GM18520 (cell line): ENCODE data around the gene GPR6.

Source experiments
- ATAC-seq: cut with Tn5 transposase; IDR thresholded peaks from one replicate; pipeline ENCODE4 v1.9.1; 2021; ENCODE audit not compliant: unreplicated experiment

Gene GPR6

DNA sequence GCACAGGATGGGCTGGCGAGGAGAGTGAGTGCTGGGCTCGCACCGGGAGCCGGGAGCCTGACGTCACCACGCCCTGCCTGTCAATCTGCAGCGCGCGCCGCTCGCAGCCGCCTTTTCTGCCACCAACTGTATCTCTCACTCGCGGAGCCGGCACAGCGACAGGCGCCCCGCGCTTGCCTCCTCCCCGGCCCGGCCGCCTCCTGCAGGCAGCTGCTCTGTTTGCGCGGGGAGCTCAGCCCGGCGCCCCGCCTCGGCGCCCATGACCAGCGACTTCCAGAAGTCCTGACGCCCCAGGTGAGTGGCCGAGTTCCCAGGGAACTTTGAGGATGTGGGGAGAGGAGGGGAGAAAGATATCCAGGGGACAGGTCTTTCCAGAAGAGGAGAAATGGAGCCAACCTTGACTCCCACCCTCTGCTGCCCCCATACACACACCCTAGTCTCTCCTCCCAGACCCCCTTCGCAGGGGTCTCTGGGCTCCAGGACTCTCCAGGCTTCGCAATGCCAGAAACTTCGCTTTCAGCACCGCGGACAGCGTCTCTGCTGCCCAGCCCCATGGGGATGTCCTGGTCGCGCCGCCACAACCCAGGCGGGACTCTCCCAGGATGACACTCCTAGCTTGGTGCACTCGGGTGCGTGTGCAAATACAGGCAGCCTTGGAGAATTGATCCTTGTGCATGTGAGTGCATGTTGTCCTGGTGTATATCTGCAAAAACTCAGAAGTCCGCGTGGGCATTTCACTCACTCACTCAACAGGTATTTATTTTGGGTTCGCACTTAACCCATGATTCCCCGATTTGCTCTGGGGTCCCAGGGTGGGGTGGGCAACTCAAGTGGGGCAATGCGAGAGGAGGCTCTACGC, at the start of gene GPR6:
Gene GPR6 (plus strand): TSS at position 138 of the 859 bp plus-strand sequence. CDS start 802 bp downstream, outside the sequence.
- ATAC-seq = no peak

- no peak for ATAC-seq
These were observed 43.8 kb upstream of the GPR6 start for GRCh38 chr6:109934293-109934692.

DNA sequence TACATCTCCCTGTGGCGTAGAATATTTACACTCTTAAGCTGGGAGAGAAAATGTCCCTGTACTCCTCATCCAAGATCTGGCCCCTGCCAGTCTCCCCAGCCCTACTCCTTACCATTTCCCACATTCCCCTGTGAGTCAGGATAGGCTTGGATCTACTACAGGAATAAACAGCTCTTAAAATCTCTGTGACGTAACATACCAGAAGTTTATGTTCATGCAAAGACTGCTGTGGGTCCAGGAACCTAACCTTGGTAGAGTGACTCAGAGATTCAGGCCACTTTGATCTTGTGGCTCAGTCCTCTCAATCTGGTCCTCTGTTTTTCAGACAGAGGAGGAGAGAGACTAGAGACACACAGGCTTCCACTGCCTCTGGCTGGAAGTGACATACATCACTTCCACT, 38.5 kb upstream of the GPR6 start:
- no peak for ATAC-seq

GRCh38 chr6:109944448-109944847, 33.7 kb upstream of the GPR6 start:
- no peak for ATAC-seq

- no peak for ATAC-seq
These were observed 33.0 kb upstream of the GPR6 start for GRCh38 chr6:109945091-109945490.

DNA sequence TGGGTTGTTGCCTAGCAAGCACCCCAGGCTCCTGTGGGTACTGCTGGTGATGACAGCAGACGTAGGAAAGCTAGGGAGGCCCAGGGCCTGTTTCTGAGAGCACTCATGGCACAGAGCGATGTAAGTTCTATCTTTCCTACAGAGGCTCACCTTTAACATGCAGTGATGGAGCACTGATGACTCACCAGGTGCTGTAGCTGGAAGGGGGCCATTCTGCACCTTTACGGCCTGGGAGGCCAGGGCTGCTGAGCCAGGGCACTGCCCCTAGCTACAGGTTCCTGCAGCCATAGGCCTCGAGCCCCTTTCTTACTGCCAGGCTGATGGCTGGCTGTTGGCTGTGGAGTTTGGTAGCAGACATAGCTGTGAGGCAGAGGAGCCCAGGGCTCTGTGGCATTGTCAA, 31.1 kb upstream of the GPR6 start:
- ATAC-seq = no peak

- ATAC-seq = no peak
These were observed 28.6 kb upstream of the GPR6 start for GRCh38 chr6:109949281-109950065.

- no peak for ATAC-seq
These were observed 22.6 kb upstream of the GPR6 start for GRCh38 chr6:109955491-109955890.

- no peak for ATAC-seq
These were observed 19.5 kb upstream of the GPR6 start for GRCh38 chr6:109958626-109959025.

- no peak for ATAC-seq
These were observed 16.5 kb upstream of the GPR6 start for GRCh38 chr6:109961611-109962041.

DNA sequence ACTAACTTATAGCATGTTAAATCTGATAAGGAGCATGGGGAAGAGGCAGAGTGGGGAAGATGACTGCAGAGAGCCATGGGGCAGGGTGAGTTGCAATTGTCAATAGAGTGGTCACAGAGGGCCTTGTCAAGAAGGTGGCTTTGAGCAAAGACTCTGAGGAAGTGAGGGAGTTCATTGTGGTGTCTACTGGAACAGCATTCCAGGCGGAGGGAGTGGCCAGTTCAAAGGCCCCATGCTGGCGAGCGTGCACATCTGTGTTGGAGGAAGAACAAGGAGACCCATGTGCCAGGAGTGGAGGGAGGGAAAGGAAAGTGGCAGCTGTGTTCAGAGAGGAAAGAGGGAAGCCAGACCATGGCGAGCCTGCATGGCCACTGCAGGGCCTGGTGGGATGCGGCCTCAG, 15.8 kb upstream of the GPR6 start:
- ATAC-seq = no peak

- ATAC-seq = no peak
These were observed 14.4 kb upstream of the GPR6 start for GRCh38 chr6:109963598-109964170.

DNA sequence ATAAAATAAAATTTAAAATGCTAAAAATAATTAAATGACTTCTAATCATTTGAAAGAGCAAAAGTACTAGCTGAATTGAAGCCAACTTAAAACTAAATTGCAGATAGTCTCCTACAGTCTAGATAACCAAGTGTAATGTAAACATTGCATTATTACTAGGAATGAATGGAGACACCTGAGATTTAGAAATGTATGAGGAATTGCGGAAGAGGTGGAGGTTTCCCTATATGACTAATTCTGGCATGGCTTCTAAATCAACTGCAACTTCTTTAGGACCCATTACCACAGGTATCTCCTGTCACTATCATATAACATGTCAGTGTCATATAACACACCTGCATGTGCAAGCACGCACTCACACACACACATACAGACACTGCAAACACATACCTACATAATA, 13.2 kb upstream of the GPR6 start:
- no peak for ATAC-seq

DNA sequence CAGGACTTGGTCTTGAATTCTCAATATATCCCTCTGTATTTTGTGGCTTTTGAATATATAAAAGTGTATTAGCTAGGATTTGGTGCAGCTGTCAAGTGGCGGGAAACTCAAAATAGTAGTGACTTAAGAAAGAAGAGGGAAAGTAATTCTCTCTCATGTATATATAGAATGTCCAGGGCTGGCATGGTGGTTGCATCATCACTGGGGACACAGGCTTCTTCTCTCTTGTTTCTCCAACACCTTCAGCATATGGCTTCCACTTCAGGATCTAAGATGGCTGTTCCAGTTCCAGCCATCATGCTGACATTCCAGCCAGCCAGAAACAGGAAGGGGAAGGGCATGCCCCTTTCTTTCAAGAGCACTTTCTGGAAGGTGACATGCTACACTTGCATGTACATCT, 11.8 kb upstream of the GPR6 start:
- ATAC-seq = no peak

GRCh38 chr6:109977791-109978173, 329 bp upstream of the GPR6 start:
- no peak for ATAC-seq

- ATAC-seq = no peak
These were observed 1.2 kb downstream of the GPR6 start for GRCh38 chr6:109979033-109979921.

DNA sequence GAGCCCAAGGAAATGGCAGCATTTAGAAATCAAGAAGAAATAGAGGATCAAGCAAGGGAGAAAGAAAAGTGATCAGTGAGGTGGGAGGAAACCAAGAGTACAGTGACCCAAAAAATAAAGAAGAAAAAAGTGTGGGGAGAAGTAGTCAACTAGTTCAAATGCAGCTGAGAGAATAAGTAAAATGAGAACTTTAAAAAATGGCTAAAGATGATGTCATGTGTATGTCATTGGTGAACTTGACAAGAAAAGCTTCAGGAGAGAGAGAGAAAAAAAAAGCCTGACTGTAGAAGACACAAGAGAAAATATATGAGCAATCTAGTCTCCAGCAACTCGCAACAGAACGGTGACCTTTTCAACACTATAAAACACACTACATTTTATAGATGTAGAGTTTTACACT, 6.3 kb downstream of the GPR6 start:
- no peak for ATAC-seq

GRCh38 chr6:109987196-109987595, 9.1 kb downstream of the GPR6 start:
- ATAC-seq = no peak

DNA sequence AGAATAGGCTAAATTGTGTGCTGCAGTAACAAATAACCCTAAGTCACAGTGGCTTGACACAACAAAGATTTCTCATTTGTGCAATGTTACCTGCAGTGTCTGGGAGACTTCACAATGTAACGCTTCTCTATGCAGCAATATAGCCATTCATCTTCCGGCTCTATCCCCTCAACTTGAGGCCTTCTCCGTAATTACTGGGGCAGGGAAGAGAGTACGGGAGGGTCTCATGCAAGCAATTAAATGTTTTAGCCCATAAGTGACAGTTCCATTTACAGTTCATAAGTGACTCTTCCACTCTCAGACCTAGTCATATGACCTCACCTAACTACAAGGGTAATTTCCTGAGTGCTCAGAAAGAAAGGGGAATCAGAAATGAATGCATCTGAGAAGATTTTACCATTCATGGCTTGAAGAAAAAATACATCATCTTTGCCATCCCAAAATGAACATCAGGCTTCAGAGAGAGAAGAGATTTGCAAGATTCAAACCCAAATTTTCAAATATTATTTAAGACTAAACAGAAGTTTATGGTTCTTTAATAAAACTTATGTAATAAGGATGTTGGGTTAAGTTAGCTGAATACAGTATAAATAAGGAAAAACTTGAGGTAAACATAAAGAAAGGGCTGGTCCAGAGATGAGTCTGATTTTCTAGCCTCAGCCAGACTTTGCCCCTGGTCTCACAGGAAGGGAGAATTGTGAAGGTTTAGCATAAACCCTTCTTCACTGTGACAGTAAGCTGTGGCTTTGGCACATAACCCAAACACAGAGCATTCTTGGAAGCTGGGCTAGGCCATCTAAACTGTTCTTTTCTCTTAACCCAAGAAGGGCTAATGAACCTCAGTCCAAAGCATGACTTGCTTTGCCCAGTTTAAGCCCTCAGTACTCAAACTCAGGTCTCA, 13.3 kb downstream of the GPR6 start:
- no peak for ATAC-seq
